GM23338 (cell line): ENCODE data around the gene VILL. TPM values are rescaled to one million over a fixed set of nuclear protein-coding genes. Genes with fewer than 3 reads are reported as not detected.

Experiments used
- ATAC-seq: fragments of 200-7000 bp; cut with Tn5 transposase; 3 replicates; pipeline ENCODE4 v1.9.1; 2020
- DNase-seq: peaks from one replicate; pipeline ENCODE4 v3.0.0-alpha.2; 2015; ENCODE audit warnings: low spot score
- H2AFZ ChIP-seq: fragments of 200-600 bp; sonication (generic); 2 replicates; pipeline ENCODE4 v1.8.0; 2016; ENCODE audit warnings: antibody characterized with exemption, mild to moderate bottlenecking, moderate library complexity
- H3F3A ChIP-seq: fragments of 200-600 bp; sonication (generic); replicated peaks from 2 replicates; pipeline ENCODE4 v1.8.0; 2017; ENCODE audit warnings: antibody characterized with exemption, mixed run types, low read depth
- H3K27ac ChIP-seq: fragments of 200-600 bp; sonication (generic); 2 replicates; pipeline ENCODE4 v1.6.1; 2016; ENCODE audit warnings: low read depth
- H3K27me3 ChIP-seq: fragments of 200-600 bp; sonication (generic); 2 replicates; pipeline ENCODE4 v1.8.0; 2016; ENCODE audit warnings: mild to moderate bottlenecking, mixed run types, moderate library complexity; ENCODE audit not compliant: insufficient read depth
- H3K36me3 ChIP-seq: fragments of 200-600 bp; sonication (generic); 2 replicates; pipeline ENCODE4 v1.8.0; 2016; ENCODE audit warnings: mild to moderate bottlenecking; ENCODE audit not compliant: insufficient read depth
- H3K4me1 ChIP-seq: fragments of 200-600 bp; sonication (generic); 2 replicates; pipeline ENCODE4 v1.8.0; 2016; ENCODE audit warnings: mild to moderate bottlenecking, moderate library complexity; ENCODE audit not compliant: insufficient read depth
- H3K4me2 ChIP-seq: fragments of 200-600 bp; sonication (generic); 2 replicates; pipeline ENCODE4 v1.7.1; 2017; ENCODE audit warnings: mixed run types
- H3K4me3 ChIP-seq: fragments of 200-600 bp; sonication (generic); 2 replicates; pipeline ENCODE4 v1.6.1; 2016; ENCODE audit warnings: mixed run types
- H3K79me2 ChIP-seq: fragments of 200-600 bp; sonication (generic); replicated peaks from 2 replicates; pipeline ENCODE4 v1.8.0; 2017; ENCODE audit warnings: mild to moderate bottlenecking; ENCODE audit not compliant: insufficient read depth
- H3K9me2 ChIP-seq: fragments of 200-600 bp; sonication (generic); 2 replicates; pipeline ENCODE4 v1.8.0; 2017; ENCODE audit not compliant: insufficient read depth
- H4K20me1 ChIP-seq: fragments of 200-600 bp; sonication (generic); replicated peaks from 2 replicates; pipeline ENCODE4 v1.8.0; 2017; ENCODE audit warnings: mild to moderate bottlenecking; ENCODE audit not compliant: insufficient read depth
- H3K27ac Mint-ChIP-seq: 2 replicates; pipeline ENCODE4 v1.8.0; 2020; ENCODE audit warnings: inconsistent platforms, mild to moderate bottlenecking, moderate library complexity, mixed read lengths
- H3K27me3 Mint-ChIP-seq: 3 replicates; pipeline ENCODE4 v1.8.0; 2022; ENCODE audit warnings: low read depth, mild to moderate bottlenecking, moderate library complexity, mixed read lengths, inconsistent platforms; ENCODE audit not compliant: insufficient read depth, poor library complexity
- H3K36me3 Mint-ChIP-seq: 3 replicates; pipeline ENCODE4 v1.8.0; 2021; ENCODE audit warnings: low read depth, mild to moderate bottlenecking, inconsistent platforms, moderate library complexity, mixed read lengths
- H3K4me1 Mint-ChIP-seq: 3 replicates; pipeline ENCODE4 v1.8.0; 2020; ENCODE audit warnings: mild to moderate bottlenecking, inconsistent platforms, mixed read lengths
- H3K4me3 Mint-ChIP-seq: 3 replicates; pipeline ENCODE4 v1.8.0; 2021; ENCODE audit warnings: moderate library complexity, mild to moderate bottlenecking, inconsistent platforms, mixed read lengths
- H3K9me3 Mint-ChIP-seq: 3 replicates; pipeline ENCODE4 v1.8.0; 2020; ENCODE audit warnings: moderate library complexity, mild to moderate bottlenecking, inconsistent platforms, mixed read lengths
- CREB1 ChIP-seq: fragments of 250-450 bp; sonication (Bioruptor Pico); IDR thresholded peaks from 2 replicates; pipeline ENCODE4 v1.5.0; 2020; ENCODE audit warnings: low read depth, mild to moderate bottlenecking, moderate library complexity
- EZH2 ChIP-seq: fragments of 200-600 bp; sonication (generic); IDR thresholded peaks from one replicate; pipeline ENCODE4 v1.8.0; 2017; ENCODE audit warnings: antibody characterized with exemption, mild to moderate bottlenecking, low read depth; ENCODE audit not compliant: unreplicated experiment
- EZH2phosphoT487 ChIP-seq: fragments of 200-600 bp; sonication (generic); IDR thresholded peaks from one replicate; pipeline ENCODE4 v1.8.1; 2018; ENCODE audit warnings: antibody characterized with exemption; ENCODE audit not compliant: unreplicated experiment
- NANOG ChIP-seq: IDR thresholded peaks from 2 replicates; pipeline ENCODE4 v1.6.1; 2016; ENCODE audit warnings: antibody characterized with exemption, borderline replicate concordance
- POLR2AphosphoS5 ChIP-seq: IDR thresholded peaks from 2 replicates; pipeline ENCODE4 v1.6.1; 2016; ENCODE audit warnings: antibody characterized with exemption, low read depth
- STAT1 ChIP-seq: IDR thresholded peaks from one replicate; pipeline ENCODE4 v1.6.1; 2016; ENCODE audit warnings: antibody characterized with exemption; ENCODE audit not compliant: unreplicated experiment
- polyA plus RNA-seq: library from polyadenylated mRNA; unstranded; fragments of >200 nt; fragmentation: Nextera tagmentation; extraction: Ambion mirVana; gene quantifications from 2 replicates; pipeline ENCODE4 v1.2.1, GENCODE V29; 2016
- total RNA-seq: library from RNA; depleted of rRNA; stranded (reverse); fragments of >200 nt; shearing (Covaris generic); gene quantifications from 2 replicates; pipeline ENCODE4 v1.2.3, GENCODE V29; 2014
- TF ChIP-seq, protein P1 (sequence below): IDR thresholded peaks from one replicate; pipeline ENCODE4 v1.6.1; 2018; ENCODE audit warnings: antibody characterized with exemption; ENCODE audit not compliant: unreplicated experiment
- TF ChIP-seq, protein P2 (sequence below): IDR thresholded peaks from 2 replicates; pipeline ENCODE4 v1.6.1; 2016; ENCODE audit warnings: antibody characterized with exemption

The VILL gene
- total and polyA plus RNA-seq, 2 experiments from 2014 or later = 2.7 to 9.8 TPM

DNA sequence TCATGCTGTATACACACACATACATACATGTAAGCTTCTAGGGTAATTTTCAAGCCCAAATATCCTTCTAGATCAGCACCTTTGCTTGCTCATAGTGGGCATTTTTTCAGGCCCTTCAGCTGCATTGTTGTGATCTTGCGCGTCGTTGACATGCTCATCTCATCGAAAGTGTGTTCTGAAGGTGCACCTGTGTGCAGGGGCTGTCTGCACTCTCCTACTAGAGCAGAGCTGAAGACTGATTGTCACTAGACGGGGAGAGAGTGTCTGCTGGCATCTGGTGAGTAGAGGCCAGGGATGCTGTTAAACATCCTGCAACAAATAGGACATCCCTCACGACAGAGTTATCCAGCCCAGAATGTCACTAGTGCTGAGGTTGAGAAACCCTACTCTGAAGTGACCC is 35.7 kb upstream of the VILL start (continued):
- TF ChIP-seq, protein P1, sequence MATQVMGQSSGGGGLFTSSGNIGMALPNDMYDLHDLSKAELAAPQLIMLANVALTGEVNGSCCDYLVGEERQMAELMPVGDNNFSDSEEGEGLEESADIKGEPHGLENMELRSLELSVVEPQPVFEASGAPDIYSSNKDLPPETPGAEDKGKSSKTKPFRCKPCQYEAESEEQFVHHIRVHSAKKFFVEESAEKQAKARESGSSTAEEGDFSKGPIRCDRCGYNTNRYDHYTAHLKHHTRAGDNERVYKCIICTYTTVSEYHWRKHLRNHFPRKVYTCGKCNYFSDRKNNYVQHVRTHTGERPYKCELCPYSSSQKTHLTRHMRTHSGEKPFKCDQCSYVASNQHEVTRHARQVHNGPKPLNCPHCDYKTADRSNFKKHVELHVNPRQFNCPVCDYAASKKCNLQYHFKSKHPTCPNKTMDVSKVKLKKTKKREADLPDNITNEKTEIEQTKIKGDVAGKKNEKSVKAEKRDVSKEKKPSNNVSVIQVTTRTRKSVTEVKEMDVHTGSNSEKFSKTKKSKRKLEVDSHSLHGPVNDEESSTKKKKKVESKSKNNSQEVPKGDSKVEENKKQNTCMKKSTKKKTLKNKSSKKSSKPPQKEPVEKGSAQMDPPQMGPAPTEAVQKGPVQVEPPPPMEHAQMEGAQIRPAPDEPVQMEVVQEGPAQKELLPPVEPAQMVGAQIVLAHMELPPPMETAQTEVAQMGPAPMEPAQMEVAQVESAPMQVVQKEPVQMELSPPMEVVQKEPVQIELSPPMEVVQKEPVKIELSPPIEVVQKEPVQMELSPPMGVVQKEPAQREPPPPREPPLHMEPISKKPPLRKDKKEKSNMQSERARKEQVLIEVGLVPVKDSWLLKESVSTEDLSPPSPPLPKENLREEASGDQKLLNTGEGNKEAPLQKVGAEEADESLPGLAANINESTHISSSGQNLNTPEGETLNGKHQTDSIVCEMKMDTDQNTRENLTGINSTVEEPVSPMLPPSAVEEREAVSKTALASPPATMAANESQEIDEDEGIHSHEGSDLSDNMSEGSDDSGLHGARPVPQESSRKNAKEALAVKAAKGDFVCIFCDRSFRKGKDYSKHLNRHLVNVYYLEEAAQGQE = no peak
- no peak for TF ChIP-seq POLR2AphosphoS5
- TF ChIP-seq EZH2phosphoT487 = no peak
- no peak for TF ChIP-seq CREB1 (CRISPR knock-in tag)

DNA sequence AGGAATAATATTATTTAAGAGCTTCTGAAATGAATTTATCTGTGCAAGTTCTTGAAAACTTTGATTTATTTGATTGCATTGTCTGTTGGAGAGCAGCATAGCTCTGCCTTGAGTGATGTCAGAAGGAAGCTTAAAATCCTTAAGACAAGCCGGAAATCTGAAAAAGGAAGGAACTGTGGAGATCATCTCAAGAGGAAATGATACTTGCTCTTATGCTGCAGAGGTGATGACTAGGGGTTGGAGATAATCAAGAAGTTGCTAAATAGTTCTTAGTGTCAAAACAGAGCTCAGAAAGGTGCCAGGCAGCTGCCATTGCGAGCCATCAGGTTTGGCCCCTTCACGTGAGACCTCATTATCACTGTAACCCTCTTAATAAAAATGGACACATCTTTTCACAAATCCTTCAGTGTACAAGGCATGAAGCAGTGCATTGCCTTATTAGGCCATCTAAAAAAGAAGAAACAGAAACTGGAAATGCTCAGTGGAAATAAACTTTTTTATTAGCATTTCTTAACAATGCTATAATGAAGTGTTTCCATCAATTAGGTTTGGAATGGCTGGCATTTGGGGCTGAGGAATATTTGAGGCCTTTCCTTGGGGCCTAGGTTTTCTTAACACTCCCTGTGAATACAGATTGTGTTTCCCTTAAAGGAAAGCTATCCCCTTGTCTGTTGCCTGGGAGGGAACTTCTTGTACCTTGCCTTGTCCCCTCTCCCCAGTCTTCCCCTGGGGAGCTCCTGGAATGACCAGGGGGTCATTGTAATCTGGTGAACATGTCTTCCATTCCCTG is 34.5 kb upstream of the VILL start:
- H3K4me3 ChIP-seq = no peak overlapping the region
- TF ChIP-seq NANOG (no peak), CREB1 (CRISPR knock-in tag) (no peak), EZH2phosphoT487 (no peak), POLR2AphosphoS5 (no peak), EZH2 (no peak), STAT1 (no peak)
- TF ChIP-seq, protein P1 = no peak
- TF ChIP-seq, protein P2, sequence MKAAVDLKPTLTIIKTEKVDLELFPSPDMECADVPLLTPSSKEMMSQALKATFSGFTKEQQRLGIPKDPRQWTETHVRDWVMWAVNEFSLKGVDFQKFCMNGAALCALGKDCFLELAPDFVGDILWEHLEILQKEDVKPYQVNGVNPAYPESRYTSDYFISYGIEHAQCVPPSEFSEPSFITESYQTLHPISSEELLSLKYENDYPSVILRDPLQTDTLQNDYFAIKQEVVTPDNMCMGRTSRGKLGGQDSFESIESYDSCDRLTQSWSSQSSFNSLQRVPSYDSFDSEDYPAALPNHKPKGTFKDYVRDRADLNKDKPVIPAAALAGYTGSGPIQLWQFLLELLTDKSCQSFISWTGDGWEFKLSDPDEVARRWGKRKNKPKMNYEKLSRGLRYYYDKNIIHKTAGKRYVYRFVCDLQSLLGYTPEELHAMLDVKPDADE = no peak
- H3K27me3 ChIP-seq = no peaks in the 10 kb centered on the region
- no peaks in the 10 kb centered on the region for H3K36me3 ChIP-seq
- H3K4me2 ChIP-seq = 0 out of 2 replicates have a peak overlapping the region, but pooled peaks have one; percentile 8
- DNase-seq = peak; percentile 48
- peaks cover 18% of the 10 kb centered on the region for H3K4me1 Mint-ChIP-seq
- no peaks in the 10 kb centered on the region for H3F3A ChIP-seq
- H2AFZ ChIP-seq = no peak overlapping the region
- H3K27me3 Mint-ChIP-seq = peaks cover 8% of the 10 kb centered on the region
- peak; percentile 50 for ATAC-seq
- H4K20me1 ChIP-seq = no peaks in the 10 kb centered on the region
- H3K9me2 ChIP-seq = no peaks in the 10 kb centered on the region
- H3K36me3 Mint-ChIP-seq = peaks cover 8% of the 10 kb centered on the region
- H3K4me3 Mint-ChIP-seq = no peak overlapping the region
- H3K9me3 Mint-ChIP-seq = no peaks in the 10 kb centered on the region
- no peaks in the 10 kb centered on the region for H3K79me2 ChIP-seq
- H3K27ac Mint-ChIP-seq = peak overlapping the region; percentile 70; the same call in 1 of the 2 replicates
- H3K4me1 ChIP-seq = peaks cover 20% of the 10 kb centered on the region
- peak overlapping the region; percentile 65 for H3K27ac ChIP-seq
